Breast epithelium (tissue), 3 donors: ENCODE results near the gene NPHP4.

Experiments
- POLR2A ChIP-seq: fragments of 450-650 bp; IDR thresholded peaks from one replicate; pipeline ENCODE4 v1.6.1; 2016; ENCODE audit warnings: antibody characterized with exemption, mild to moderate bottlenecking, moderate library complexity
- TF ChIP-seq, protein P1 (sequence below), 3 donors: fragments of 450-650 bp; IDR thresholded peaks; one replicate each; pipeline ENCODE4 v1.5.1; 2016 to 2017; ENCODE audit warnings: antibody characterized with exemption in 3 of 3, mild to moderate bottlenecking in 3 of 3, moderate library complexity in 3 of 3

GRCh38 chr1:6041432-6042062 is 49.3 kb upstream of the NPHP4 start:
- TF ChIP-seq, protein P1, sequence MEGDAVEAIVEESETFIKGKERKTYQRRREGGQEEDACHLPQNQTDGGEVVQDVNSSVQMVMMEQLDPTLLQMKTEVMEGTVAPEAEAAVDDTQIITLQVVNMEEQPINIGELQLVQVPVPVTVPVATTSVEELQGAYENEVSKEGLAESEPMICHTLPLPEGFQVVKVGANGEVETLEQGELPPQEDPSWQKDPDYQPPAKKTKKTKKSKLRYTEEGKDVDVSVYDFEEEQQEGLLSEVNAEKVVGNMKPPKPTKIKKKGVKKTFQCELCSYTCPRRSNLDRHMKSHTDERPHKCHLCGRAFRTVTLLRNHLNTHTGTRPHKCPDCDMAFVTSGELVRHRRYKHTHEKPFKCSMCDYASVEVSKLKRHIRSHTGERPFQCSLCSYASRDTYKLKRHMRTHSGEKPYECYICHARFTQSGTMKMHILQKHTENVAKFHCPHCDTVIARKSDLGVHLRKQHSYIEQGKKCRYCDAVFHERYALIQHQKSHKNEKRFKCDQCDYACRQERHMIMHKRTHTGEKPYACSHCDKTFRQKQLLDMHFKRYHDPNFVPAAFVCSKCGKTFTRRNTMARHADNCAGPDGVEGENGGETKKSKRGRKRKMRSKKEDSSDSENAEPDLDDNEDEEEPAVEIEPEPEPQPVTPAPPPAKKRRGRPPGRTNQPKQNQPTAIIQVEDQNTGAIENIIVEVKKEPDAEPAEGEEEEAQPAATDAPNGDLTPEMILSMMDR (IDR thresholded peaks at IDR 0.05), result no peak
- no peak for TF ChIP-seq POLR2A
